Neural cell (in vitro differentiated cells): ENCODE data around the gene LSAMP.

Experiments used
- CTCF ChIP-seq: fragments of 450-650 bp; IDR thresholded peaks from 2 replicates; pipeline ENCODE4 v1.5.1; 2014; ENCODE audit warnings: antibody characterized with exemption, mild to moderate bottlenecking, moderate library complexity; ENCODE audit not compliant: poor library complexity, severe bottlenecking
- TAF1 ChIP-seq: IDR thresholded peaks from 2 replicates; pipeline ENCODE4 v1.6.1; 2012; ENCODE audit warnings: low read depth

GRCh38 chr3:115861166-115861733 is 584.0 kb downstream of the LSAMP start:
- TF ChIP-seq CTCF (no peak), TAF1 (no peak)
